HL-60/S4 treated with retinoic acid at 250 ng/mL for 4 days and 3 days (cell line): ENCODE results near the gene SLC9A3.

Experiments used
- in situ Hi-C: fragments of 300-500 bp; cut with MboI; formaldehyde crosslinking; loops from 2 replicates; pipeline ENCODE4 v1.7.0; 2022; ENCODE audit warnings: low sequenced_read_pairs

The SLC9A3 gene

DNA sequence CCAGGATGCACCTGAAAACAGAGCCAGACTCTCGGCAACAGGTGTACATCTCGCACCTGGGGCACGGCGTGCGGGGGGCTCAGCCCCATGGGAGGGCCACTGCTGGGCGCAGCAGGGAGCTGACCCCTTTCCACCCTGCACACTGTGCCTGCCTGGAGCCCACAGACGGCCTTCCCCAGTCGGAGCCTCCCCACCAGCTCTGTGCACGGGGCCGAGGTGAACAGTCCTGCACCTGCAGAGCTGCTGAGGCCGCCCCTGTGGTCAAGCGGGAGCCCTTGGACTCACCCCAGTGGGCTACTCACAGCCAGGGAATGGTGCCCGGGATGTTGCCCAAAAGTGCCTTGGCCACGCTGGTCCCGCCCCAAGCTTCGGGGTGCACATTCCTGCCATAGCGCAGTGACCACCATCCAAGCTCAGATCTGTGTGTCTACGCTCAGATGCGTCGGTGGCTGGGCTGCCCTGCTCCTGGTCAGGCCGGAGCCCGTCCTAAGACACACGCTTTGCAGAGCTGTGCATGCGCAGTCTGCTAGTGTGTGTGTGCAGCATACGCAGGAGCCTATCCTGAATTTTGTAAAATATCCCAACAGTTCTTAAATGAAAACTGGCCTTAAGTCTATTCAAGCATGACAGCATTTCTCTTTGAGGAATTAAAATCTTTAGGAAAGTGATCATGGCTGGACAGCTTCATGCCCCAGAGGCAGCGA is 89.7 kb downstream of the SLC9A3 start:
- in situ Hi-C loops = loop anchor here (10.0 kb wide), 1 partner anchor 120 kb away; no protein-coding TSS in a partner anchor

DNA sequence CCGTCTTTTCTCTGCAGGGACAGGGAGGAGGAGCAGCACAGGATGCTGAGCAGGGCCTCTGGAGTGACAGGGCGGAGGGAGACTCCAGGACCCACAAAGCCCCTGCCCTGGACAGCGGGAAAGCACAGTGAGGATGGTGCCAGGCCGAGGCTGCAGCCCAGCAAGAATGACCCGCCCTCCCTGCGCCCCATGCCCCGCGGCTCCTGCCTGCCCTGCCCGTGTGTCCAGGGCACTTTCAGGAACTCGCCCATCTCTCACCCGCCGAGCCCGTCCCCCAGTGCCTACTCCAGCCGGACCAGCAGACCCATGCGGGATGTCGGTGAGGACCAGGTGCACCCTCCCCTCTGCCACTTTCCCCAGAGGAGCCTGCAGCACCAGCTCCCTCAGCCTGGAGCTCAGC is 90.4 kb downstream of the SLC9A3 start:
- in situ Hi-C loops = loop anchor here (10.0 kb wide), 1 partner anchor 119 kb away; no protein-coding TSS in a partner anchor

DNA sequence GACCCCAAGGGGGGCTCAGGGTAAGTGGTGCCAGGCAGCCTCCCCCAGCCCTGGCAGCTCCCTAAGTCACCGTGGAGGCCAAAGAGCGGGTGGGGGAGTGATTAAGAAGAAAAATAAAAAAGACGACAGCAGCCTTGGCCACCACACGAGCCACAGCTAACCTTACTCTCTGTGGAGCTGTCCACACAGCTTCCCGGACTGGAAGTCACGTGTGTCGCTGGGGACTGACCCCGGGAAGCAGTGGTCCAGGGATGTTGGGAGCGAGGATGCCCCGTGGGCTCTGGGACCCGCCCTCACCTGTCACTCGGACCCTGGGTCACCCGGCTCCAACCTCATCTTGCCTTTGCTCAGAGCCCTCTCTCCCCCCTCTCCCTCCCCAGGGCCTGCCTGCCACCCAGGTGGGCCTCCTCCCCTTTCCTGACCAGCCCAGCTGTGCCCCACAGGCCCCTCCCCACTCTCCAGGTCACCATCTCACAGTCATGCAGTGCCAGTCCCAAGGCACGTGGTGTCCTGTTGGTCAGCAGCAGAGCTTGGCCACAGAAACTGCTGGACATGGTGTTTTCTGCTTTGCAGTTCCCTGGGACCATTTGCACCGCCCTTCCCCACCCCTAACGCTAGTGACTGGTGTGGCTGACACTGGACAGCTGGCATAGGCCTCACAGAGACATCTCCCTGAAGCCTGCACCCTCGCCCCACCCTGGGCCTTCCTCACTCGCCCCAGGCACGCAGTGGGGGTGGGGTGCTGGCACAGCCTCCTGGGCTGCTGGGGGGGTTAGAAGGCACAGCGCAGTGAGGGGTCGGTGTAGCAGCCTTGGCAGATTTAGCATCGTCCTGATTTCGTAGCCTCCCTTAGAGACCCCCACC is 91.1 kb downstream of the SLC9A3 start:
- in situ Hi-C loops = loop anchor here (10.0 kb wide), 1 partner anchor 118 kb away; no protein-coding TSS in a partner anchor

DNA sequence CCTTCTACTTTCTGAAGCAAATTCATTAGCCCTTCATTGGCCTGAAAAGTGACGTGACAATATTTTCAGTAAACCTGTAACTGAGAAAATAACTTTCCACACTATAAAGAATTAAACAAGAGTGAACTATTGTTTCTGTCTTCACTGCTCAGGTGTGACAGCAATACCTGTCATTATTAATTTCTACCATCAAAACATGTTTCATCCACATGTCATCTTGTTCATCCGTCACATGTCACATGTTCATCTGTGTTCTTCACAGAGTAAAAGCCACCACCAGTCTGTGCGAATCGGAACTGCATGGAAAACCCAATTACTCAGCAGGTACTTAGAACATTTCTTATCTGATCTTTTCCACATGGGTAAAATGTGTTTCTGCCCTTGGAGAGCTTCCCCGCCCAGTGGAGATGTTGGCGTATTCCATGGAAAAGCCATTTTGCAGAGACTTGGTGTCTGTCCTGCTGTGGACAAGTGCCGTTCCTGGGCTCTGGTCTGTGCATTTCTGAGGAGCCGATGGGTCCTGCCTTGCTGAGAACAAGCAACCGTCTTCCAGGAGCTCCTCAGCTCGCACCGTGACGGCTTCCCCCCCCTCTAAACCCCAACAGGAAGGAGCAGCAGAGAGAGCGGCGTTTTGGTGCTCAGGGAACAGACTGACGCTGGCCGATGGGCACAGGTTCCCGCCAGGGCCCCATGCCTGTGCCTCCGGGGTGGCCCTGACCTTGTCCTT is 91.9 kb downstream of the SLC9A3 start:
- in situ Hi-C loops = loop anchor here (10.0 kb wide), 1 partner anchor 118 kb away; no protein-coding TSS in a partner anchor

DNA sequence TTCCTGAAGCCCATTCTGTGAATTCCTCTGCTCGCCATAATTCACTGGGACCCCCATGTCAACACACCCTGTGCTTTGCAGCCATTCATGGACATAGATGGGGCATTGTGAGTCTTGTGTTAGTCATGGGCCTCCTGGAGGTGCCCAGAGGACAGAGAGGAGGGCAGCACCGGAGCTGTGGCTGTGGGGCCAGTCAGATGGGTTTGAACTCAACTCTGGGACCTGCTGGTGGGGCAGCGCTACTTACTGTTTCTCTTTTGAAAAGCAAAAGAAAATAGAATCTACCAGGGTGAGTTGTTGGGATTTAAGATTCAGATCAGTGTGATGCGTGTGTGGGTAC is 92.6 kb downstream of the SLC9A3 start:
- in situ Hi-C loops = loop anchor here (10.0 kb wide), 1 partner anchor 117 kb away; no protein-coding TSS in a partner anchor

DNA sequence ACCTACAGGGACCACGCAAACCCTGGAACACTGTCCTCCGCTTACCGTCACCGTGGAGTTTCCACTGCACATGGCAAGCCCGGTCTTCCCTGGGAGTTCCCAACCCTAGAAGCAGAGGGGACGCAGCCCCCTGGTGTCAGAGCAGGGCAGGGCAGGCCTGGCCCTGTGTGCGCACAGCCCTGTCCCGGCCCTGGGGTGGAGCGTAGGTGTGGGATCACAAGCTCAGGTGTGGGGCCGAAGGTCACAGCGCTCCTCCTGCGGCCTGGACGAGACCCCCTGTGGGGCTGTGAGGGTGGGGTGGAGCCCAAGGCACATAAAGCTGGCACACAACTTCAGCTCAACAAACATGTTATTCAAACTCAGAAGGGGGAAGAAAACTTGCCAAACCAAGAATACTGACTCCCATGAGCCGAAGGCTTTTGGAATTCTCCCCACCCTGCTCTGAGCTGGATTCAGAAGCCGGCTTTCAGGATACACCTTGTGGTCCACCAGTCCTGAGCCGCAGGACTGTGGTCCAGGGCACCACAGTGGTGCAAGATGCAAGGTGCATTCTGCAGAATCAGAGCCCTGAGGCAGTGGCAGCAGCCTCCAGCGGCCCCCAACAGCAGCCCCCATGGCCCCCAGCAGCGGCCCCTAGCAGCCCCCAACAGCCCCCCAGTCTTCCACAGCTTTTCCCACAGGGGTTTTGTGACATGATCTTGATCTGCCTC is 93.1 kb downstream of the SLC9A3 start:
- in situ Hi-C loops = loop anchor here (10.0 kb wide), 1 partner anchor 116 kb away; no protein-coding TSS in a partner anchor

DNA sequence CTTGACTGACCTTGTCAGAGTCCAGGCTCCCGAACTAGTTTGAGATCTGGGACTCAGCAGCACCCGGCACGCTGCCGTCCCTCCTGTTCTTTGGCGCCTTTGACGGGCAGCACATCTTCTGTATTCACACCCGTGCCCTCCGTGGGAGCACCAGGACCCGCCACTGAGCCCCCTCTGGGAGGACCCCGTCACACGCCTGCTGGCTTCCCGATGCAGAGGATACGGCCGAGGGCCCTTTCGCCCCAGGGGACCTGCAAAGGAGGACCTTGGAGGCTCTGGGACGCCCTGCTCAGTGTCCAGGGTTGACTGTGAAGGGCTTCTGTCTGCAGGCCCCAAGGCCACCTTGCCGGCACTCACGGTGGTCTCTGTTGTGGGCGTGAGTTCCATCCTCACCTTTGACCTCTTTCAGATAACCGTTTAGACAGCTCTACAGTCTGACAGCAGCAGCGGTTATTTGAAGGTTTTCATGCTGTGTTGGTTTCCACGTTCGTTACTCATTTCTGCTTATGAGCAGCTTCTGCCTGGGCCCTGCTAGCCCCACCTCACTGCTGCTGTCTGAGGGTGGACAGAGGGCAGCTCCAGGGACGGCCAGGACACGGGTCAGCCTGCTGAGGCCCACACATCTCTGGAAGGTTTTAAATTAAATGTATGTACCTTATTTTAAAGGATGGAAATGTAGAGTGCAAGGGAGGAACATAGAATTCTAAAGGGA is 93.9 kb downstream of the SLC9A3 start:
- in situ Hi-C loops = loop anchor here (10.0 kb wide), 1 partner anchor 116 kb away; no protein-coding TSS in a partner anchor

DNA sequence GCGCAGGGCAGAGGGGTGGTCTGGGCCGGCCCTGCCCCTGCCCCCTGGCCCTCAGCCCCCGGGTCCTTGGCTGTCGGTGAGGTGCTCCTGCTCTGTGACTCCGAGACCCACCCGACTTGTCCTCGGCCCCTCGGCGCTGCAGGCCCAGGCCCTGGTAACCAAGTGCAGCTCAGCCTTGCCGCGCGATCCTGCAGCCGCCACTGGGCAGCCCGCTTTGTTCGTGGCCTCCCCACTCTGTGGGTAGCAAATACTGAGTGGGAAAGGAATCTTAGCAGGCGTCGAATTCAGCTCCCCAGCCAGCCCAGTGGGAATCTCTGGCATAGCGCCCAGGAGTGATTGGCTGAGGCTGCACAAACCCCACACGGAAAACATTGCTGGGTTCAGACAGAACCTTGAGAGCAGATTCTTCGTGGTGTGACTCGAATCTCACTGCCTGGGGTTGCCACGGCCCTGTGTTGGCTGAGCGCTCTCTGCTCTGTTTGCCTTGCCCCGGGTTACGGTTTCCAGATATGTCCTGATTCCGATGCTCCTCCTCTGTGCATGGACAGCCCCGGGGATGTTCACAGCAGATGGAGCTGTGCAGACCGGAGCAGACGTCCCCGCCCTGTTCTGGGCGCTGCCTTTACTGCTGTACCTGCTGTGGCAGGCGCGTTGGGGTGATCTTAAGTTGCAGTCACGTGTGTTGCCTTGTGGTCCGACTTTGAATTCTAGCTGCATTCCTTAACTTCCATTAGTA is 94.6 kb downstream of the SLC9A3 start:
- in situ Hi-C loops = loop anchor here (10.0 kb wide), 1 partner anchor 115 kb away; no protein-coding TSS in a partner anchor

DNA sequence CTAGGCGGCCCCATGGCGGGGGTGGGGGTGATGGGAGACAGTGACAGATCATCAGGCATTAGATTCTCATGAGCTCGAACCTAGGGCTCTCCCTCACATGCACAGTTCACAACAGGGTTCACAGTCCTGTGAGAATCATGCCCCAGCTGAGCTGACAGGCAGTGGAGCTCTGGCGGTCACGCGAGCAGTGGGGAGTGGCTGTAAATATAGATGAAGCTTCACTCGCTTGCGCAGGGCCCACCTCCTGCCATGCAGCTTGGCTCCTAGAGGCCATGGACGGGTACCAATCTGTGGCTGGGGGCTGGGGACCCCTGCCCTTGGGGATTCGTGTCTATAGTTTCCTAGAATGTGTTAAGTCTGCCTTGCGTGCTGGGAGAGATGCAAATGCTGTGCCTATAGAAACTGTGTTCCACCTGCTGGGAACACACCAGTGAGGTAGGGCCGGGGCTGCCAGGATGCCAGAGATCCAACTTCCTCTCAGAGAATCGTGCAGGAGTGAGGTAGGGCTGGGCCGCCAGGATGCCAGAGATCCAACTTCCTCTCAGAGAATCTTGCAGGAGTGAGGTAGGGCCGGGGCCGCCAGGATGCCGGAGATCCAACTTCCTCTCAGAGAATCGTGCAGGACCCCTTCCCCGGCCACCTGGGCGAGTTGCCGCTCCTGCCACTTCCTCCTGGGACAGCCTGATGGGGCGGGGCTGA is 95.3 kb downstream of the SLC9A3 start:
- in situ Hi-C loops = no loop called here

DNA sequence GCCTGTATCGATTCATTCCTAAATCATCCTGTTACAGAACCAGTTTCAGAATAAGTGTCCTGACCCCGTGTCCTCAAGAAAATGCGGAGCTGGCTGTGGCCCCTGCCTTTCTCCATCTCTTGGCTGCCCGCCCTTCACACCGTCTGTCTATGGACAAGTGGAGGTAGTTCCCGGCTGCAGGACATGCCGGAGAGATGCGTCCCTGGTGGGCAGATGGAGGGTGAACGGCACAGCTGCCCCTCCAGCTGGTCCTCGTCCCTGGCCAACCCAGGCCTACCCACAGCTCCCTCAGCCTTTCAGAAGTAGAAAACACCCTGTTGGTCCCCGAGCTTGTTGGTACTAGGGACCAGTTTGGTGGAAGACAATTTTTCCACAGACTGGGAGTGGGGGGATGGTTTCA is 96.0 kb downstream of the SLC9A3 start:
- in situ Hi-C loops = no loop called here

DNA sequence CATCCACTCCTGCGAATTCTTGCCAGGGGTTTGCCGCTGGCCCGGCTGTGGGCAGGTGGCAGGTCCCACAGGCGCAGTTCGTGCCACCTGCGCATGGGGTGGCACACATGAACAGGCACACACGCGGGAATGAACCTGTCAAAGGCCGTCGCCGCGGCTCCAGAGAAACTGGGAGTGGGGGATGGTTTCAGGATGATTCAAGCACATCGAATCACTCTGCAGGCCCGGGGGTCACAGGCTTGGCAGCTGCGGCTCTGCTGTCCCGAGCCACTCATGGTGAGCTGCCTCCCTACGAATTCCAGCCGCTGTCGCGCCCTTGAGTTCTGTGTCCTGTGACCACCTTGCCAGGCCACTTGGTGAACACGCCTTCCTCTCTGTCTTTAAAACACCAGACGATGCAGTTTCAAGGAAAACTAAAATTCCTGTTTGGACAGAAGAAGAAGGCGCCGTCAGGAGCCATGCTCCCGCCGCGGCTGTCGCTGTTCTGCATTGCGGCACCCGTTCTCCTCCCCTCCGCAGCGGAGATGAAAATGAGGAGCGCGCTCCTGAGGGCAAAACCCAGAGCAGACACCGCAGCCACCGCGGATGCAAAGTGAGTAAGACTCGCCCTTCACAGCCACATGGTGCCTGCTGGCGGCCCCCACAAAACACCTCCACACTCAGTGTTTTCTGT is 96.7 kb downstream of the SLC9A3 start:
- in situ Hi-C loops = no loop called here

DNA sequence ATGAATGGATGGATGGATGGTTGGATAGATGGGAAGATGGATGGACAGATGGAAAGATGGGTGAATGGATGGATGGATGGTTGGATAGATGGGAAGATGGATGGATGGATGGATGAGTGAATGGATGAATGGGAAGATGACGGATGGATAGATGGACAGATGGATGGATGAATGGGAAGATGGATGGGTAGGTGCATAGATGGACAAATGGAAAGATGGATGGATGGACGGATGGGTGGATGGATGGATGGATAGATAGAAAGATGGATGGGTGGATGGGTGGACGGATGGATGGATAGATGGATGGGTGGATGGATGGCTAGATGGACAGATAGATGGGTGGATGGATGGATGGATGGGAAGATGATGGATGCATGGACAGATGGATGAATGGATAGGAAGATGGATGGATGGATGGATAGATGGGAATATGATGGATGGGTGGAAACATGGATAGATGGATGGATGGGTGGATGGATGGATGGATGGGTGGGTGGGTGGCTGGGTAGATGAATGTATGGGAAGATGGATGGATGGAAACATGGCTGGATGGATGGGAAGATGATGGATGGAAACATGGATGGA is 97.8 kb downstream of the SLC9A3 start:
- in situ Hi-C loops = no loop called here

DNA sequence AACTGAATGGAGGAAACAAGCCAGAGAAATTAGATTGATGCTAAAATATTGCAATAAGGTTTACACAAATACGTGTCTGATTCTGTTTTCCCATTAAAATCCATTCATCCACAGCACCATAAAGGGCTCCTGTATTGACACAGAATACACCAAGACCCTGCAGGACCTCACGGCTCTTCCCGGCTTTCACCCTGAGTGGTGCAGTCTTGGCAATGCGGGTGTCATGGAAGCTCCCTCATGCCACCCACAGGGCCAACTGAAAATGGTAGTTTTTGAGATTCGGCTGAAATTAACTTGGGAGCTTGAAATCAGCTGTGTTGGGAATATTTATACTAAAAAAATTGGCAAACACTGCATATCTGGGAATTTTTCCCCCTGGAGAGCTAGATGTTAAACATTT is 98.5 kb downstream of the SLC9A3 start:
- in situ Hi-C loops = no loop called here

DNA sequence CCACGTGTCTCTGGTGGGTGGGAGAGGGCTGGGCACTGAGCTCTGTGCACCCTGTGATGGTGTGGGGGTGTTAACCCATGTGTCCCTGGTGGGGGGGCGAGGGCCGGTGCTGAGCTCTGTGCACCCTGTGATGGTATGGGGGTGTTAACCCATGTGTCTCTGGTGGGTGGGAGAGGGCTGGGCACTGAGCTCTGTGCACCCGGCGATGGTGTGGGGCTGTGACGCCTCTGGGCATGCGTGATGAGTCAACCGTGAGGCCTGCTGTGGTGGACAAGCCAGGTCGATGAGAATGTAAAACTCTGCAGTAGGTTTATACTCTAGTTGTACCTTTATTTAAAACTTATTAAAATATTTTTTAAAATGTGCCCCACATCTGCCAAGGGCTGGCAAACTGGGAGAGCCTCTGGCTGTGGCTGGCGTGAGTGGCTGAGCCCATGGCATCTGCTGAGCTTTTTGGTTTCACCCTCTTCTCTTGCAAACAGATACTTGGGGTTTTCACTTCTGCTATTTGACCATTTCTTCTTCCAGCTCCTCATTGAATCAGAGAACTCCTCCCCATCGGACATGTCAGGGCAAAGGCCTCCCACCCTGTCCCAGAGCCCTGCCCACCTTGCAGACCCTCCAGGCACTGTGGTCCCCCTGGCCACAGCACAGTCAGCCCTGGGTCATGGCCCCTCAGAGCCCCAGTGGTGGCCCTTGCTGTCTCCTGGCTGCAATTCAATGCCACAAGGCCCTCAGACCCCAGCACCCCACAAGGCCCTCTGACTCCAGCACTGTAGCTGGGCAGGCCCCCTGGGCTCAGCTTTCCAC is 99.7 kb downstream of the SLC9A3 start:
- in situ Hi-C loops = no loop called here

DNA sequence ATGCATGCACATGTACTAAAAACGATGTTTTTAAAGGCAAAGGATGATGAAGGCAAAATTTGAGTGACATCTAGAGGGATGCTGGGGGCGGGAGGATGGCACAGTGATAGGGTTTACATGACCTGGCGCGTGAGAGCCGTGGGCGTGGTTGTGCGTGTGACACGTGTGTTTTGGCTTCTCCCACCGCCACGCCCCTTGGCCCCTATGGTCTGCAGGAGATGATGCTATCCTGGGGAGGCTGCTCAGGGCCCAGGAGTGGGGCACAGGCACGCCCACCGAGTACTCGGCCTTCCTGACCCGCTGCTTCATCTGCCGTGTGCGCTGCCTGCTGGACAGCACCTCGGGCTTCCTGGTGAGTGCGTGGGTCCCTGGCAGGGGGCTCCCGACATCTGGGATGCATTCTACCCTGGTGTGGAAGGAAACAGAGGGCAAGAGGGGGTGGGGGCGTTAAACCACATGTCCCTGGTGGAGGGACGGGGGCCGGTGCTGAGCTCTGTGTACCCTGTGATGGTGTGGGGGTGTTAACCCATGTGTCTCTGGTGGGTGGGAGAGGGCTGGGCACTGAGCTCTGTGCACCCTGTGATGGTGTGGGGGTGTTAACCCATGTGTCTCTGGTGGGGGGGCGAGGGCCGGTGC is 100.5 kb downstream of the SLC9A3 start:
- in situ Hi-C loops = no loop called here

DNA sequence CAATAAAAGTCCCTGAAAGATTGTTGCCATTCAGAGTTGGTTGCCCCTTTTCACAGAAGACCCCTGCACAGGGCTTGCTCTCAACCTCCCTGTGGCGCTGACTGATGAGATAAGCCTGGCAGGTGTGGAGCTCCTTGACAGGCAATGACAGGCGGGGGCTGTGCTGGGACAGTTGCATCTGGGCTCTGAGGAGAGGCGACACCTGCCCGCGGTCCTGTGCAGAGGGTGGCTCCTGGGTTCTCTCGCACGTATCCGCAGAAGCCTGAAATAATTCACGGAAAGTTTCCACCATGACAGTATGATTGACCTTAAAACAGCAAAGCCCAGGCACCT is 101.0 kb downstream of the SLC9A3 start:
- in situ Hi-C loops = no loop called here
